Limb (tissue), 2 donors: Measurements from ENCODE around the gene CWC25.
"Not testable (repeated sequence)": the region's sequence is repeated elsewhere in the genome, so short reads cannot be mapped to it uniquely, and the experiment has no call there.

ENCODE experiments used
- DNase-seq, 2 donors: peaks; one replicate each; pipeline ENCODE4 v3.0.0-alpha.2; 2016; ENCODE audit errors: extremely low spot score in 2 of 2

Gene CWC25

DNA sequence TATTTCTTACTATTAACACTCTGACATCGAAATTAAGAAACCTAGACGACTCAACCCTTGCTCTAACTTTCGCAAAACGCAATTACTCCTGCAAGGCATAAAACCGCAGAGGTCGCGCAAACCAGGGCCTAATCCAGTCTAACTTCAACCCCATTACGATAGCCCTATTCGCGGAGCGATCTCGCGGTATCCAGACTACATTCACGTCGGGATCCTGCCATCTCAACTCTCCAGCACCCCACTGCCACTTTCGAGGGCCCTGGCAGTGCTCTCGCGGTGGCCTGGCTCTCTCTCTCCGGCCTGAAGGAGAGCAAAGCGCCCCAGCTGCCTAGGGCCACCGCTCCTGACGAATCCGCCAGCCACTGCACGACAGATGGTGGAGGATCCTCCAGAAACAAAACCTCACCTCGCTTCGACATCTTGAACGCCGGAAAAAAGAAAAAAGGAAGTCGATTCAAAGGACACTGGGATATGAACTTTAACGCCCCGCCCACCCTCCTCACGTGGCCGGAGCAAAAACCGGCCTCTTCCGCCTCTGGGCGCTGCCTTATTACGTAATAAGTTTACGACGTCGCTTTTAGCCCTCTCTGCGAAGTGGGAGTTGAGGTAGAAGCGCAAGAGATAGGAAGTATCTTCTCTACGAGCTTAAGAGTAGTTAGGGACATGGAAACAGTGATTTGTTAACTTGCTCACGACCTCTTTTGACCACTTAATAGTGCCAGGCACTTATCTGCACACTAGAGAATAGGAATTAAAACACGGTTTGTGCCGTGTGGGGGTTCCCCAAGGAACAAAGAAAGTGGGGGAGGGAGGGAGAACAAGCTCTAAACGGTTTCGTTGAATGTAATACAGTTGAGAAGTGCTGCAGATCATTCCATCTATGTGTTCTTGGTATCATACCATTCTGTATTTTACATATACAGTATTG is 28.4 kb upstream of the CWC25 start, which contains the start of gene RPL23:
TSS of gene RPL23 (minus strand) at position 430 of the 928 bp plus-strand sequence. CDS start at position 419, 11 bp downstream.
- peak; percentile 94 to 98 for DNase-seq

- DNase-seq, result no peak
Measured at GRCh38 chr17:38852771-38853291, 27.7 kb upstream of the CWC25 start.

DNA sequence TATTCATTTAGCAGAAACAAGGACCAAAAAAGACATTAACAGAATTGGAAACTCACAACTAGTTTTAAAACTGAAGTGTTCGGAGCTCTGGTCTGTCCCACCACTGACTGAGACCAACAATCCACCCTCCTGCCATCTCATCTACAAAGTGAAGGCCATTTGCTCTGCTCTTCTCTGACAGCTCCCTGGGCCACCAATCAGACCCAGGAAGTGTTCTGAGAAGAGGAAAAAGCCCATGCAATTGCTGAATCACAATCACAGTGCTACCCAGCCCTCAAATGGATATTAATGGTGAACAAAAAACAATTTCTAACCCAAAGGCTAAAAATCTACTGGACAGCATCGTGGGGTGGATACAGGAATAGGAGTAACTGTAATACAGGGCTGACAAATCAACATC is 26.3 kb upstream of the CWC25 start:
- DNase-seq, result no peak

DNA sequence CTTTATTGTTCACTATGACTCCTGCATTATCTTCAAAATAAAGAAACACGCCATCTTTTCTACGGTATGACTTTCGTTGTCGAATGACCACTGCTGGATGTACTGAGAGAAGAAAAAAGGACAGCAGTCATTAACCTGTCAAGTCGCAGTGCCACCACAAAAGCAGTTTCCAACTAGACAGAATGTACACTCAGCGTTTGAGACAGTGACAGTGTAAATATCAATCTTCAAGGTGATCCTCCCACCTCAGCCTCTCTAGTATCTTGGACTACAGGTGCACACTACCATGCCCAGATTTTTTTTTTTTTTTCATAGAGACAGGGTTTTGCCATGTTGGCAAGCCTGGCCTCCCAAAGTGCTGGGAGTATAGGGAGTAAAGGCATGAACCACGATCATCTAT is 25.3 kb upstream of the CWC25 start:
- no peak for DNase-seq

GRCh38 chr17:38848939-38849605 is 24.0 kb upstream of the CWC25 start:
- DNase-seq, result no peak

DNA sequence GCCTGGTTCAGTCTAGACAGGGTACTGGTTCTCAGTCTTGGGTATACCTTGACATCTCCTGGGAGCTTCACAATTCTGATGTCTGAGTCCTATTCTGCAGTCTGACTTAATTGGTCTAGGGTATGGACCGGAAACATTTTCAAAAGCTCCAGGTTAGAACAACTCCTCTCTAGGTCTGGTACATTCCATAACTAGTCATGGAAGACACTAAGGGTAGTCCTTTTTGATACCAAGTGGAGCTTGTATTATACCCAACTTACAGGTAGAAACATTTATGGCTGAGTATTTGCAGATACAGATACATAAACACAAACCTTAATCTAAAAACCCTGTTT is 23.4 kb upstream of the CWC25 start:
- no peak for DNase-seq

GRCh38 chr17:38844261-38844757 is 19.2 kb upstream of the CWC25 start:
- no peak for DNase-seq

GRCh38 chr17:38825762-38826247 is 684 bp upstream of the CWC25 start:
- no peak for DNase-seq

DNA sequence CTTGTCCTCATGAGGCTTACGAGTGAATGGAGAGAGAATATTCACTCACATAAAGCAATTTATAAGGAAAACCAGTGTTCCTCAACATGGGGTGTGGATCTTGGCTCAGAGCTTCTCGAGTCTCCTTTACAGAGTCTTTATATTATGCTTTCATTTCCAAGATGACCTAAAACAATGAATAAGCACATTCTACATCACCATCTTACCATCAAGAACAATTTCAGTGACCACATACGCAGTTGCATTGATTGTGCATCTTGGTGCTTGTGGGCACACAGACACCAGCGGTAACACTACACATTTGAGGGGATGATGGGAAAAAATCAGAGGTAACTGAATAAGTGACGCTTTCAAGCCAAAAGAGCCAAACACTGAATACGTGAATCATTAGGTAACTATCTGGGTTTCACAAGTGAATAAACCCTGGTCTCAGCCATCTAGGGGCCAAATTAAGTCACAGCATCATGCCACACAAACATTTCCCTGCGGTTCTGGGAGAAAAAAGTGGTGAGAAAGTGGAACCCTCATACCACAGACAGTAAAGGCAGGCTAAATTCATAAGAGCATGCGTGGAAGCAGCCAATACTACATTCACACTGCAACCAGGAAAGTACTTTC is 9.4 kb downstream of the CWC25 start:
- DNase-seq, result no peak

GRCh38 chr17:38809828-38810227 is 15.3 kb downstream of the CWC25 start:
- no peak for DNase-seq

DNA sequence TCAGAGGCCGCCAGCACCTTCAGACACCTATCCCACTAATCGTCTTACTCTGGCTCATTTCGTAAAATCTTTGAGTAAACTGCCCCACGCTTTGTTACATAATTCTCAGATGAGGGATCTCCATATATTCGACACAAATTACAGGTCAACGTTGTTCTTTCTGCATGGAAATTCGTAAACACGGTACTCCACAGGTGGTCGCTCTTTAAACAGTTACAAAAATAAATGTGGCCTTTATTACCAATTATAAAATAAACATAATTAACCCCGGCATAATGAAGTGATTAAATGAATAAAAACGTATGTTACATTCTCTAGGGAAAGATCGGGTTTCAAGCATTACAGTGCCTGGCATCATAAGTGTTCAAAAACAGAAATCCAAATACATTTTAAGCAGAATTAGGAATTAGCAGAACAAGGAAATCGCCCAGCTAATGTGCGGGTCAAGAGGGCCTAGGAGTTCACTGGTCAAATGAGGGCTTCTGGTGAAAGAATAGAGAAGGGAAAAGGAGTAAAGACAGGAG is 24.8 kb downstream of the CWC25 start:
- no peak for DNase-seq

GRCh38 chr17:38799501-38800236 is 25.5 kb downstream of the CWC25 start, which contains the start of gene PIP4K2B:
PIP4K2B (minus strand) TSS chr17:38799556; CDS start chr17:38799424, 132 bp downstream.
- peak; percentile 97 for DNase-seq

DNA sequence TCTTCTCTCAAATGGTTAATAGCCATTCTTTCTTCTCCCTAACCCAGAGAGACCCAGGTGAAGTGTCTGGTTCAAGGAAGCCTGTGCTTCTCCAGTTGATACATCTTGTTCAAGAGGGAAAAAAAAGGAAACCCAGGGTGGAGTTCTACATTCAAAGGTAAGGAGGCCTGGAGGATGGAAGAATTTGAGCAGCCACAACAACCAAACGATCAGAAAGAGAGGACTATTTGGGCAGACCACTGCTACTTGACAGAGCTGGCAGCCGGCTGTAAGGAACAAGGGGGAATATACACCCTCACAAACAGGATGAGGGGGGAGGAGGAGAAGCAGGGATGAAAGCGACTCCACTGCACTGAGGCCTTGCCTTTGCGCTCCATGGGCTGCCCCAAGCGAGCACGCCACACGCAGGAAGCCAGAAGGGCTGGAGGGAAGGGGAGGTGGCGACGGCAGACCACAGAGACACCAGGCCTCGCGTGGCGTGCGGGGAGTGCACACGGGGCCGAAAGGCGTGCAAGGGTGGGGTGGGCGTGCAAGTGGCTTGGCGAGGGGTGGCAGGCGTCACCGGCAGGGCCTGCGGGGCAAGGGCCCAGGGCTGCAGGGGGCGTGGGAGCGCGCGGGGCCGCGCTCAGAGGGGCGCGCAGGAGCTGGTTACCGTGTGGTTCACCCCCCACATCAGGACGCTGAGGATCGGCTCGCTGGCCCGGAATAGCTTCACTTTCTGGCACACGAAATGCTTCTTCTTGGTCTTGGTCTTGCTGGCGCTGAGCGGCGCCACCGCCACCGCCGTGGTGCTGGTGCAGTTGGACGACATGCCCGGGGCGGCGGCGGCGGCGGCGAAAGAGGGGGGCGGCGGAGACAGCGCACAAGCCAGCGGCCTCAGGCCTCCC is 26.3 kb downstream of the CWC25 start:
- DNase-seq, result peak in 1 of 2 donors; percentile 10

- DNase-seq, result no peak
Measured at GRCh38 chr17:38797828-38798227, 27.3 kb downstream of the CWC25 start.

DNA sequence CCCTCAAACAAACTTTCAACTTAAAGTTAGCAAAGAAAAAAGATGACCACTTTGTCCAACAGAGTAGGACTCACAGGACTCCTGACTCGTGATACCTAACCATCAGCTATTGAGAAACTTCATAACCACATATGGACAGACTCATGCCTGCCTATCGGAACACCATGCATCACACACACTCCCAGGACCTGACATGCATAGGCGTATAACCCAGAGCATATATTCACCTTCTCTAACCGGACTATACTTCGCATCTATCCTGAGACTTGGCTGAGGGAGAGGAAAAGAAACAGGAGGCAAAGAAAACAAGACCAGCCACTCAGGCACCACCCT is 28.0 kb downstream of the CWC25 start:
- DNase-seq, result no peak

DNA sequence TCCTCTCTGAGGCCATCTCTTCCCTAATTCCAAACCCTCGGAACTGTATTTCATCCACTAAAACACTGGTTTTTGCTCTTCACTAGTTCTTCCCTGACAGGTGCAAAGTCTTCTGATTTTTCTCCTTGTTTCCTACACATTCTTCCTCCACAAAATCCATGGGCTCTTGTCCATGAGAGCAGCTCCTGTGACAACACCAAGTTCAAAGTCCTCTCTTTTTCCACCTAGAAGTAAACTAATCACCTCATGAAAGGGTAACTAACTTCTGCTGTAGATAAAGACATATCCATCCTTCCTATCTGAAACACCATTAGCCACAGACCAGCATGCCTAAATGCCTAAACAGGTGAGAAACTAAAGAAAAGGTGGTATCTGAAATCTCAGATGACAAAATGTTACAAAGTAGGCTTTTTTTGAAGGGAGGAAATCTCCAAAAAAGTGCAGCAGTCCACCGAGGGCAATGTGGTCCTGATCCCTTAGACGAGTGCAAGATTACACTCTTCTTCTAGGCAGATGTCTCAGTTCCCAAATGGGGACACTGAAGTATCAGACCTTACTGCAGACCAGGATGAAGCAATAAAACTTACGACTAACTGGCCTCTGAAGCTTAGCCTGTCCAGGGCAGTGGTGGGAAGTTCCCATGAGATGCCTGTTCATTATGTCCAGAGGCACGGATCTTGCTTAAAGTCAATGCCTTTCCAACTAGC is 28.5 kb downstream of the CWC25 start:
- no peak for DNase-seq

DNA sequence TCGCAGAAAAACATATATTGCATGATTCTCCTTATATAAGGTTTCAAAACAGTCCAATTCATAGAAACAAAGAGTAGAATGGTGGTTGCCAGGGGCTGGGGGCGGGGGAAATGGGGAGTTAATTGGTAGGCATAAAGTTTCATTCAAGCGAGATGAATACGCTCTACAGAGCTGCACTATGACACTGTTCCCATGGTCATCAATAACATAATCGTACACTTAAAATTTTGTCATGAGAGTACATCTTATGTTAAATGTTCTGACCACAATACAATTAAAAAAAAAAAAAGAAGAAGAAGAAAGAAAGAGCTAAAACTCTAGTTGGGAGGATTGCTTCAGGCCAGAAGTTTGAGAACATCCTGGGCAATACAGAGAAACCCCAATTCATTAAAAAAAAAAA is 30.9 kb downstream of the CWC25 start:
- DNase-seq, result no peak

GRCh38 chr17:38791162-38791561 is 34.0 kb downstream of the CWC25 start:
- no peak for DNase-seq

DNA sequence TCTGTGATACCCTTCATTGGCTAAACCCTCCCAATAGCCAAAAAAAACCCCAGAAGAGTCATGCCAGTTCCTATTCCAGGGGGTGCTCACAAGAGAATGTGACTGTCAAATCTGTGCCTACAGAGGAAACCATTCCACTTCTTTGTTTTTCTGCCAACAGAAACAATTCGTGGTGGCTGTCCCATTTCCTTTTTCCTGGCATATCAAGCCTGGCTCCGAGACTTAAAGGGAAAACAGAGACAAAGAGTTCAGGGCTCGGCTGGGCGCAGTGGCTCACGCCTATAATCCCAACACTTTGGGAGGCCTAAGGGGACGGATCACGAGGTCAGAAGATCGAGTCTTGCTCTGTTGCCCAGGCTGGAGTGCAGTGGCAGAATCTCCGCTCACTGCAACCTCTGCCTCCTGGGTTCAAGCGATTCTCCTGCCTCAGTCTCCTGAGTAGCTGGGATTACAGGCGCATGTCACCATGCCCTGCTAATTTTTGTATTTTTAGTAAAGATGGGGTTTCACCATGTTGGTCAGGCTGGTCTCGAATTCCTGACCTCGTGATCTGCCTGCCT is 34.9 kb downstream of the CWC25 start:
- not testable (repeated sequence) for DNase-seq
